ENCODE results near the gene PSIP1.

The PSIP1 gene

GRCh38 chr9:15422372-15423230 lies 88.2 kb downstream of the PSIP1 start, which contains the start of gene SNAPC3 (continued):
- TF ChIP-seq ZNF645 (tag by site-specific recombination; IDR thresholded peaks at IDR 0.05) (no peak), ZNF549 (tag by site-specific recombination; IDR thresholded peaks at IDR 0.05) (no peak), ZBTB10 (tag by site-specific recombination; IDR thresholded peaks at IDR 0.05) (peak; percentile 49), ZNF211 (tag by site-specific recombination; IDR thresholded peaks at IDR 0.05; ENCODE audit: low read depth) (no peak), ZNF521 (tag by site-specific recombination; IDR thresholded peaks at IDR 0.05) (no peak), ZEB2 (tag by site-specific recombination; IDR thresholded peaks at IDR 0.05) (peak; percentile 83), ZNF843 (tag by site-specific recombination; IDR thresholded peaks at IDR 0.05) (peak; percentile 27; the same call in 1 of the 2 replicates), ZIC2 (tag by site-specific recombination; IDR thresholded peaks at IDR 0.05) (peak; percentile 97), ZNF112 (tag by site-specific recombination; IDR thresholded peaks at IDR 0.05) (no peak), HOXD13 (CRISPR knock-in tag; IDR thresholded peaks at IDR 0.05; ENCODE audit: borderline replicate concordance) (no peak), ZNF223 (tag by site-specific recombination; IDR thresholded peaks at IDR 0.05) (no peak), KLF1 (tag by site-specific recombination; IDR thresholded peaks at IDR 0.05) (peak; percentile 93), ZNF391 (tag by site-specific recombination; IDR thresholded peaks at IDR 0.05; ENCODE audit: borderline replicate concordance, low read depth) (no peak), ZNF37A (tag by site-specific recombination; IDR thresholded peaks at IDR 0.05) (no peak), BCL11A (tag by site-specific recombination; IDR thresholded peaks at IDR 0.05; ENCODE audit: low read depth) (no peak)
- TF ChIP-seq, protein P1, sequence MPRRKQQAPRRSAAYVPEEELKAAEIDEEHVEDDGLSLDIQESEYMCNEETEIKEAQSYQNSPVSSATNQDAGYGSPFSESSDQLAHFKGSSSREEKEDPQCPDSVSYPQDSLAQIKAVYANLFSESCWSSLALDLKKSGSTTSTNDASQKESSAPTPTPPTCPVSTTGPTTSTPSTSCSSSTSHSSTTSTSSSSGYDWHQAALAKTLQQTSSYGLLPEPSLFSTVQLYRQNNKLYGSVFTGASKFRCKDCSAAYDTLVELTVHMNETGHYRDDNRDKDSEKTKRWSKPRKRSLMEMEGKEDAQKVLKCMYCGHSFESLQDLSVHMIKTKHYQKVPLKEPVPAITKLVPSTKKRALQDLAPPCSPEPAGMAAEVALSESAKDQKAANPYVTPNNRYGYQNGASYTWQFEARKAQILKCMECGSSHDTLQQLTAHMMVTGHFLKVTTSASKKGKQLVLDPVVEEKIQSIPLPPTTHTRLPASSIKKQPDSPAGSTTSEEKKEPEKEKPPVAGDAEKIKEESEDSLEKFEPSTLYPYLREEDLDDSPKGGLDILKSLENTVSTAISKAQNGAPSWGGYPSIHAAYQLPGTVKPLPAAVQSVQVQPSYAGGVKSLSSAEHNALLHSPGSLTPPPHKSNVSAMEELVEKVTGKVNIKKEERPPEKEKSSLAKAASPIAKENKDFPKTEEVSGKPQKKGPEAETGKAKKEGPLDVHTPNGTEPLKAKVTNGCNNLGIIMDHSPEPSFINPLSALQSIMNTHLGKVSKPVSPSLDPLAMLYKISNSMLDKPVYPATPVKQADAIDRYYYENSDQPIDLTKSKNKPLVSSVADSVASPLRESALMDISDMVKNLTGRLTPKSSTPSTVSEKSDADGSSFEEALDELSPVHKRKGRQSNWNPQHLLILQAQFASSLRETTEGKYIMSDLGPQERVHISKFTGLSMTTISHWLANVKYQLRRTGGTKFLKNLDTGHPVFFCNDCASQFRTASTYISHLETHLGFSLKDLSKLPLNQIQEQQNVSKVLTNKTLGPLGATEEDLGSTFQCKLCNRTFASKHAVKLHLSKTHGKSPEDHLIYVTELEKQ (tag by site-specific recombination; IDR thresholded peaks at IDR 0.05; ENCODE audit: borderline replicate concordance), result no peak
- TF ChIP-seq, protein P2, sequence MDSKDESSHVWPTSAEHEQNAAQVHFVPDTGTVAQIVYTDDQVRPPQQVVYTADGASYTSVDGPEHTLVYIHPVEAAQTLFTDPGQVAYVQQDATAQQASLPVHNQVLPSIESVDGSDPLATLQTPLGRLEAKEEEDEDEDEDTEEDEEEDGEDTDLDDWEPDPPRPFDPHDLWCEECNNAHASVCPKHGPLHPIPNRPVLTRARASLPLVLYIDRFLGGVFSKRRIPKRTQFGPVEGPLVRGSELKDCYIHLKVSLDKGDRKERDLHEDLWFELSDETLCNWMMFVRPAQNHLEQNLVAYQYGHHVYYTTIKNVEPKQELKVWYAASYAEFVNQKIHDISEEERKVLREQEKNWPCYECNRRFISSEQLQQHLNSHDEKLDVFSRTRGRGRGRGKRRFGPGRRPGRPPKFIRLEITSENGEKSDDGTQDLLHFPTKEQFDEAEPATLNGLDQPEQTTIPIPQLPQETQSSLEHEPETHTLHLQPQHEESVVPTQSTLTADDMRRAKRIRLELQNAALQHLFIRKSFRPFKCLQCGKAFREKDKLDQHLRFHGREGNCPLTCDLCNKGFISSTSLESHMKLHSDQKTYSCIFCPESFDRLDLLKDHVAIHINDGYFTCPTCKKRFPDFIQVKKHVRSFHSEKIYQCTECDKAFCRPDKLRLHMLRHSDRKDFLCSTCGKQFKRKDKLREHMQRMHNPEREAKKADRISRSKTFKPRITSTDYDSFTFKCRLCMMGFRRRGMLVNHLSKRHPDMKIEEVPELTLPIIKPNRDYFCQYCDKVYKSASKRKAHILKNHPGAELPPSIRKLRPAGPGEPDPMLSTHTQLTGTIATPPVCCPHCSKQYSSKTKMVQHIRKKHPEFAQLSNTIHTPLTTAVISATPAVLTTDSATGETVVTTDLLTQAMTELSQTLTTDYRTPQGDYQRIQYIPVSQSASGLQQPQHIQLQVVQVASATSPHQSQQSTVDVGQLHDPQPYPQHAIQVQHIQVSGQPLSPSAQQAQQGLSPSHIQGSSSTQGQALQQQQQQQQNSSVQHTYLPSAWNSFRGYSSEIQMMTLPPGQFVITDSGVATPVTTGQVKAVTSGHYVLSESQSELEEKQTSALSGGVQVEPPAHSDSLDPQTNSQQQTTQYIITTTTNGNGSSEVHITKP (tag by site-specific recombination; IDR thresholded peaks at IDR 0.05), result peak; percentile 12; the same call in 1 of the 2 replicates
- TF ChIP-seq, protein P3, sequence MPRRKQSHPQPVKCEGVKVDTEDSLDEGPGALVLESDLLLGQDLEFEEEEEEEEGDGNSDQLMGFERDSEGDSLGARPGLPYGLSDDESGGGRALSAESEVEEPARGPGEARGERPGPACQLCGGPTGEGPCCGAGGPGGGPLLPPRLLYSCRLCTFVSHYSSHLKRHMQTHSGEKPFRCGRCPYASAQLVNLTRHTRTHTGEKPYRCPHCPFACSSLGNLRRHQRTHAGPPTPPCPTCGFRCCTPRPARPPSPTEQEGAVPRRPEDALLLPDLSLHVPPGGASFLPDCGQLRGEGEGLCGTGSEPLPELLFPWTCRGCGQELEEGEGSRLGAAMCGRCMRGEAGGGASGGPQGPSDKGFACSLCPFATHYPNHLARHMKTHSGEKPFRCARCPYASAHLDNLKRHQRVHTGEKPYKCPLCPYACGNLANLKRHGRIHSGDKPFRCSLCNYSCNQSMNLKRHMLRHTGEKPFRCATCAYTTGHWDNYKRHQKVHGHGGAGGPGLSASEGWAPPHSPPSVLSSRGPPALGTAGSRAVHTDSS (tag by site-specific recombination; IDR thresholded peaks at IDR 0.05), result no peak
- TF ChIP-seq, protein P4, sequence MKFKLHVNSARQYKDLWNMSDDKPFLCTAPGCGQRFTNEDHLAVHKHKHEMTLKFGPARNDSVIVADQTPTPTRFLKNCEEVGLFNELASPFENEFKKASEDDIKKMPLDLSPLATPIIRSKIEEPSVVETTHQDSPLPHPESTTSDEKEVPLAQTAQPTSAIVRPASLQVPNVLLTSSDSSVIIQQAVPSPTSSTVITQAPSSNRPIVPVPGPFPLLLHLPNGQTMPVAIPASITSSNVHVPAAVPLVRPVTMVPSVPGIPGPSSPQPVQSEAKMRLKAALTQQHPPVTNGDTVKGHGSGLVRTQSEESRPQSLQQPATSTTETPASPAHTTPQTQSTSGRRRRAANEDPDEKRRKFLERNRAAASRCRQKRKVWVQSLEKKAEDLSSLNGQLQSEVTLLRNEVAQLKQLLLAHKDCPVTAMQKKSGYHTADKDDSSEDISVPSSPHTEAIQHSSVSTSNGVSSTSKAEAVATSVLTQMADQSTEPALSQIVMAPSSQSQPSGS (tag by site-specific recombination; IDR thresholded peaks at IDR 0.05; ENCODE audit: low read depth), result no peak
- TF ChIP-seq, protein P5, sequence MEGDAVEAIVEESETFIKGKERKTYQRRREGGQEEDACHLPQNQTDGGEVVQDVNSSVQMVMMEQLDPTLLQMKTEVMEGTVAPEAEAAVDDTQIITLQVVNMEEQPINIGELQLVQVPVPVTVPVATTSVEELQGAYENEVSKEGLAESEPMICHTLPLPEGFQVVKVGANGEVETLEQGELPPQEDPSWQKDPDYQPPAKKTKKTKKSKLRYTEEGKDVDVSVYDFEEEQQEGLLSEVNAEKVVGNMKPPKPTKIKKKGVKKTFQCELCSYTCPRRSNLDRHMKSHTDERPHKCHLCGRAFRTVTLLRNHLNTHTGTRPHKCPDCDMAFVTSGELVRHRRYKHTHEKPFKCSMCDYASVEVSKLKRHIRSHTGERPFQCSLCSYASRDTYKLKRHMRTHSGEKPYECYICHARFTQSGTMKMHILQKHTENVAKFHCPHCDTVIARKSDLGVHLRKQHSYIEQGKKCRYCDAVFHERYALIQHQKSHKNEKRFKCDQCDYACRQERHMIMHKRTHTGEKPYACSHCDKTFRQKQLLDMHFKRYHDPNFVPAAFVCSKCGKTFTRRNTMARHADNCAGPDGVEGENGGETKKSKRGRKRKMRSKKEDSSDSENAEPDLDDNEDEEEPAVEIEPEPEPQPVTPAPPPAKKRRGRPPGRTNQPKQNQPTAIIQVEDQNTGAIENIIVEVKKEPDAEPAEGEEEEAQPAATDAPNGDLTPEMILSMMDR (tag by site-specific recombination; IDR thresholded peaks at IDR 0.05), result no peak; the same call in 1 of the 2 replicates
